GM23338 (cell line): Measurements from ENCODE around the gene POLR3E. TPM values are rescaled to one million over a fixed set of nuclear protein-coding genes. Genes with fewer than 3 reads are reported as not detected.

Experiments used
- ATAC-seq: fragments of 200-7000 bp; cut with Tn5 transposase; 3 replicates; pipeline ENCODE4 v1.9.1; 2020
- DNase-seq: peaks from one replicate; pipeline ENCODE4 v3.0.0-alpha.2; 2015; ENCODE audit warnings: low spot score
- H2AFZ ChIP-seq: fragments of 200-600 bp; sonication (generic); 2 replicates; pipeline ENCODE4 v1.8.0; 2016; ENCODE audit warnings: antibody characterized with exemption, mild to moderate bottlenecking, moderate library complexity
- H3F3A ChIP-seq: fragments of 200-600 bp; sonication (generic); replicated peaks from 2 replicates; pipeline ENCODE4 v1.8.0; 2017; ENCODE audit warnings: antibody characterized with exemption, mixed run types, low read depth
- H3K27ac ChIP-seq: fragments of 200-600 bp; sonication (generic); 2 replicates; pipeline ENCODE4 v1.6.1; 2016; ENCODE audit warnings: low read depth
- H3K27me3 ChIP-seq: fragments of 200-600 bp; sonication (generic); 2 replicates; pipeline ENCODE4 v1.8.0; 2016; ENCODE audit warnings: mild to moderate bottlenecking, mixed run types, moderate library complexity; ENCODE audit not compliant: insufficient read depth
- H3K36me3 ChIP-seq: fragments of 200-600 bp; sonication (generic); 2 replicates; pipeline ENCODE4 v1.8.0; 2016; ENCODE audit warnings: mild to moderate bottlenecking; ENCODE audit not compliant: insufficient read depth
- H3K4me1 ChIP-seq: fragments of 200-600 bp; sonication (generic); 2 replicates; pipeline ENCODE4 v1.8.0; 2016; ENCODE audit warnings: mild to moderate bottlenecking, moderate library complexity; ENCODE audit not compliant: insufficient read depth
- H3K4me2 ChIP-seq: fragments of 200-600 bp; sonication (generic); 2 replicates; pipeline ENCODE4 v1.7.1; 2017; ENCODE audit warnings: mixed run types
- H3K4me3 ChIP-seq: fragments of 200-600 bp; sonication (generic); 2 replicates; pipeline ENCODE4 v1.6.1; 2016; ENCODE audit warnings: mixed run types
- H3K79me2 ChIP-seq: fragments of 200-600 bp; sonication (generic); replicated peaks from 2 replicates; pipeline ENCODE4 v1.8.0; 2017; ENCODE audit warnings: mild to moderate bottlenecking; ENCODE audit not compliant: insufficient read depth
- H3K9me2 ChIP-seq: fragments of 200-600 bp; sonication (generic); 2 replicates; pipeline ENCODE4 v1.8.0; 2017; ENCODE audit not compliant: insufficient read depth
- H4K20me1 ChIP-seq: fragments of 200-600 bp; sonication (generic); replicated peaks from 2 replicates; pipeline ENCODE4 v1.8.0; 2017; ENCODE audit warnings: mild to moderate bottlenecking; ENCODE audit not compliant: insufficient read depth
- H3K27ac Mint-ChIP-seq: 2 replicates; pipeline ENCODE4 v1.8.0; 2020; ENCODE audit warnings: inconsistent platforms, mild to moderate bottlenecking, moderate library complexity, mixed read lengths
- H3K27me3 Mint-ChIP-seq: 3 replicates; pipeline ENCODE4 v1.8.0; 2022; ENCODE audit warnings: low read depth, mild to moderate bottlenecking, moderate library complexity, mixed read lengths, inconsistent platforms; ENCODE audit not compliant: insufficient read depth, poor library complexity
- H3K36me3 Mint-ChIP-seq: 3 replicates; pipeline ENCODE4 v1.8.0; 2021; ENCODE audit warnings: low read depth, mild to moderate bottlenecking, inconsistent platforms, moderate library complexity, mixed read lengths
- H3K4me1 Mint-ChIP-seq: 3 replicates; pipeline ENCODE4 v1.8.0; 2020; ENCODE audit warnings: mild to moderate bottlenecking, inconsistent platforms, mixed read lengths
- H3K4me3 Mint-ChIP-seq: 3 replicates; pipeline ENCODE4 v1.8.0; 2021; ENCODE audit warnings: moderate library complexity, mild to moderate bottlenecking, inconsistent platforms, mixed read lengths
- H3K9me3 Mint-ChIP-seq: 3 replicates; pipeline ENCODE4 v1.8.0; 2020; ENCODE audit warnings: moderate library complexity, mild to moderate bottlenecking, inconsistent platforms, mixed read lengths
- CREB1 ChIP-seq: fragments of 250-450 bp; sonication (Bioruptor Pico); IDR thresholded peaks from 2 replicates; pipeline ENCODE4 v1.5.0; 2020; ENCODE audit warnings: low read depth, mild to moderate bottlenecking, moderate library complexity
- NANOG ChIP-seq: IDR thresholded peaks from 2 replicates; pipeline ENCODE4 v1.6.1; 2016; ENCODE audit warnings: antibody characterized with exemption, borderline replicate concordance
- POLR2AphosphoS5 ChIP-seq: IDR thresholded peaks from 2 replicates; pipeline ENCODE4 v1.6.1; 2016; ENCODE audit warnings: antibody characterized with exemption, low read depth
- STAT1 ChIP-seq: IDR thresholded peaks from one replicate; pipeline ENCODE4 v1.6.1; 2016; ENCODE audit warnings: antibody characterized with exemption; ENCODE audit not compliant: unreplicated experiment
- ZNF114 ChIP-seq: fragments of 250-450 bp; sonication (Bioruptor Pico); IDR thresholded peaks from 2 replicates; pipeline ENCODE4 v1.5.0; 2020; ENCODE audit warnings: mild to moderate bottlenecking, moderate library complexity
- ZNF331 ChIP-seq: fragments of 250-450 bp; sonication (Bioruptor Pico); IDR thresholded peaks from 2 replicates; pipeline ENCODE4 v1.5.0; 2020; ENCODE audit warnings: low read depth, mild to moderate bottlenecking, moderate library complexity
- polyA plus RNA-seq: library from polyadenylated mRNA; unstranded; fragments of >200 nt; fragmentation: Nextera tagmentation; extraction: Ambion mirVana; gene quantifications from 2 replicates; pipeline ENCODE4 v1.2.1, GENCODE V29; 2016
- total RNA-seq: library from RNA; depleted of rRNA; stranded (reverse); fragments of >200 nt; shearing (Covaris generic); gene quantifications from 2 replicates; pipeline ENCODE4 v1.2.3, GENCODE V29; 2014
- TF ChIP-seq, protein P1 (sequence below): IDR thresholded peaks from 2 replicates; pipeline ENCODE4 v1.6.1; 2016; ENCODE audit warnings: antibody characterized with exemption
- TF ChIP-seq, protein P2 (sequence below), 2 experiments: fragments of 200-600 bp in 1 of 2; sonication (generic) in 1 of 2; conservative IDR thresholded peaks; 2 replicates each; pipeline versions ENCODE4 v1.5.1 to v1.6.1; 2016 to 2017; ENCODE audit warnings: antibody characterized with exemption in 2 of 2, low read depth in 2 of 2, mild to moderate bottlenecking in 2 of 2, moderate library complexity in 1 of 2
- TF ChIP-seq, protein P3 (sequence below): fragments of 250-450 bp; sonication (Bioruptor Pico); IDR thresholded peaks from 2 replicates; pipeline ENCODE4 v1.5.0; 2020; ENCODE audit warnings: mild to moderate bottlenecking, moderate library complexity

POLR3E gene
- total and polyA plus RNA-seq, 2 experiments from 2014 or later = 62.7 to 141 TPM

DNA sequence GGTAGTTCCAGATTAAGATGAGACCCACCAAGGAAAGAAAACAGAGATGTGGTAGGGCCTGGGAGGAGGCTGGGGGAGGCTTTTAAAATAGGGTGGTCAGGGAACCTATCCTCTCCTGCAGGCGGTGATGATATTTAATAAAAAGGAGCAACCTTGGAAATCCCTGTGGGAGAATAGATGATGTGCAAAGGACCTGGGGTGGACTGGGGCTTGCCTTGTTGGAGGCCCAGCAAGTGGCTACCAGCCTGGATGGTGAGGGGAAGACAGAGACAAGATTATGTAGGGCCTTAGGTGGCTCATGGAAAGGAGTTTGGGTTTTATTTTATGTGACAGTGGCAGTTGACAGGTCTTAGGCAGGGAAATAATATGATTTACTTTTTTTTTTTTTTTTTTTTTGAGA lies 1.8 kb downstream of the POLR3E start:
- Mint-ChIP-seq H3K27me3 (peaks cover 24% of the 10 kb centered on the region), H3K4me1 (peaks cover 22% of the 10 kb centered on the region), H3K36me3 (peaks cover 32% of the 10 kb centered on the region), H3K9me3 (peaks cover 9% of the 10 kb centered on the region; the same call in 1 of the 3 replicates), H3K27ac (peak overlapping the region; percentile 58; the same call in 1 of the 2 replicates), H3K4me3 (peak overlapping the region; percentile 95)
- Histone ChIP-seq H3K79me2 (peaks cover 64% of the 10 kb centered on the region), H2AFZ (no peak overlapping the region), H3K4me1 (peaks cover 17% of the 10 kb centered on the region), H3K27me3 (no peaks in the 10 kb centered on the region), H3K4me3 (peak overlapping the region; percentile 69), H3K27ac (no peak overlapping the region), H3K36me3 (no peaks in the 10 kb centered on the region; the same call in 1 of the 2 replicates), H3F3A (peaks cover 18% of the 10 kb centered on the region), H4K20me1 (peaks cover 41% of the 10 kb centered on the region), H3K9me2 (no peaks in the 10 kb centered on the region), H3K4me2 (peak overlapping the region; percentile 88)
- no peak for ATAC-seq
- no peak for DNase-seq
- TF ChIP-seq CREB1 (CRISPR knock-in tag) (no peak), ZNF114 (no peak), ZNF331 (CRISPR knock-in tag) (no peak), STAT1 (no peak)
- TF ChIP-seq, protein P1, sequence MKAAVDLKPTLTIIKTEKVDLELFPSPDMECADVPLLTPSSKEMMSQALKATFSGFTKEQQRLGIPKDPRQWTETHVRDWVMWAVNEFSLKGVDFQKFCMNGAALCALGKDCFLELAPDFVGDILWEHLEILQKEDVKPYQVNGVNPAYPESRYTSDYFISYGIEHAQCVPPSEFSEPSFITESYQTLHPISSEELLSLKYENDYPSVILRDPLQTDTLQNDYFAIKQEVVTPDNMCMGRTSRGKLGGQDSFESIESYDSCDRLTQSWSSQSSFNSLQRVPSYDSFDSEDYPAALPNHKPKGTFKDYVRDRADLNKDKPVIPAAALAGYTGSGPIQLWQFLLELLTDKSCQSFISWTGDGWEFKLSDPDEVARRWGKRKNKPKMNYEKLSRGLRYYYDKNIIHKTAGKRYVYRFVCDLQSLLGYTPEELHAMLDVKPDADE = no peak

DNA sequence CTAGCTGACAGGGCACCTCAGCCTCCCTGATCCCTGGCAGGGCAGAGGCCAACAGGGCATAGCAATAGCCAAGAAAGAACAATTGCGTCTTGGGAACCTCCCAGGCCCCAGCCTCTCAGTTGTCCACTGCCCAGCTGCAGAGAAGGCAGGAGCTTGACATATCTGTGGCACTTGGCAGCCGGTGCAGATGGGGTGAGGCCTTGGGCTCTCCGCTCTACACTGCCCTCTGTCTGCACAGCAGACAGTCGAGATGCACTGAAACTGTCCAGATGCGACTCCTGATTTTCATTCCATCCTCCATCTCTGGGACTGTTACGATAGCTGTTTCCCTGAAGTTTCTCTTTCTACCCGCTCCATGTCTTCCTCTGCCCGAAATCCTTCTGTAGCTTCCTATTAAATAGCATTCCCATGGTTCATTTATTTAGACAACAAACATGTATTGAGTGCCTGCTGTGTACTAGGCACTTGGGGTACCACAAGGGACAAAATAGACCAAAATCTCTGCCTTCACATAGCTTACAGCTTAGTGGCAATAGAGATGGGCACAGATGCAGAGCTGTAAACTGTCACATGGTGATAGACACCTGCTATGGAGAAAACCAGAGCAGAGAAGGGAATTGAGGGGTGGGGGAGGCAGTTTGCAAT lies 3.3 kb downstream of the POLR3E start:
- Mint-ChIP-seq H3K27me3 (peaks cover 24% of the 10 kb centered on the region), H3K9me3 (peaks cover 9% of the 10 kb centered on the region; the same call in 1 of the 3 replicates), H3K27ac (no peak overlapping the region; the same call in 1 of the 2 replicates), H3K4me3 (no peak overlapping the region; the same call in 2 of the 3 replicates), H3K4me1 (peaks cover 22% of the 10 kb centered on the region), H3K36me3 (peaks cover 42% of the 10 kb centered on the region)
- Histone ChIP-seq H3K4me3 (no peak overlapping the region), H3K4me2 (no peak overlapping the region), H3K4me1 (peaks cover 17% of the 10 kb centered on the region), H2AFZ (no peak overlapping the region), H3K36me3 (peaks cover 4% of the 10 kb centered on the region; the same call in 1 of the 2 replicates), H3F3A (peaks cover 18% of the 10 kb centered on the region), H4K20me1 (peaks cover 42% of the 10 kb centered on the region), H3K27ac (peak overlapping the region; percentile 76; the same call in 1 of the 2 replicates), H3K27me3 (no peaks in the 10 kb centered on the region), H3K9me2 (no peaks in the 10 kb centered on the region), H3K79me2 (peaks cover 76% of the 10 kb centered on the region)
- peak; percentile 67 for DNase-seq
- TF ChIP-seq, protein P2, sequence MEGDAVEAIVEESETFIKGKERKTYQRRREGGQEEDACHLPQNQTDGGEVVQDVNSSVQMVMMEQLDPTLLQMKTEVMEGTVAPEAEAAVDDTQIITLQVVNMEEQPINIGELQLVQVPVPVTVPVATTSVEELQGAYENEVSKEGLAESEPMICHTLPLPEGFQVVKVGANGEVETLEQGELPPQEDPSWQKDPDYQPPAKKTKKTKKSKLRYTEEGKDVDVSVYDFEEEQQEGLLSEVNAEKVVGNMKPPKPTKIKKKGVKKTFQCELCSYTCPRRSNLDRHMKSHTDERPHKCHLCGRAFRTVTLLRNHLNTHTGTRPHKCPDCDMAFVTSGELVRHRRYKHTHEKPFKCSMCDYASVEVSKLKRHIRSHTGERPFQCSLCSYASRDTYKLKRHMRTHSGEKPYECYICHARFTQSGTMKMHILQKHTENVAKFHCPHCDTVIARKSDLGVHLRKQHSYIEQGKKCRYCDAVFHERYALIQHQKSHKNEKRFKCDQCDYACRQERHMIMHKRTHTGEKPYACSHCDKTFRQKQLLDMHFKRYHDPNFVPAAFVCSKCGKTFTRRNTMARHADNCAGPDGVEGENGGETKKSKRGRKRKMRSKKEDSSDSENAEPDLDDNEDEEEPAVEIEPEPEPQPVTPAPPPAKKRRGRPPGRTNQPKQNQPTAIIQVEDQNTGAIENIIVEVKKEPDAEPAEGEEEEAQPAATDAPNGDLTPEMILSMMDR (conservative IDR thresholded peaks at IDR 0.05; ENCODE audit: low read depth in 2 of 2) = peak; percentile 66 to 81
- TF ChIP-seq POLR2AphosphoS5 (no peak), STAT1 (no peak), NANOG (no peak), CREB1 (CRISPR knock-in tag) (no peak)
- TF ChIP-seq, protein P3, sequence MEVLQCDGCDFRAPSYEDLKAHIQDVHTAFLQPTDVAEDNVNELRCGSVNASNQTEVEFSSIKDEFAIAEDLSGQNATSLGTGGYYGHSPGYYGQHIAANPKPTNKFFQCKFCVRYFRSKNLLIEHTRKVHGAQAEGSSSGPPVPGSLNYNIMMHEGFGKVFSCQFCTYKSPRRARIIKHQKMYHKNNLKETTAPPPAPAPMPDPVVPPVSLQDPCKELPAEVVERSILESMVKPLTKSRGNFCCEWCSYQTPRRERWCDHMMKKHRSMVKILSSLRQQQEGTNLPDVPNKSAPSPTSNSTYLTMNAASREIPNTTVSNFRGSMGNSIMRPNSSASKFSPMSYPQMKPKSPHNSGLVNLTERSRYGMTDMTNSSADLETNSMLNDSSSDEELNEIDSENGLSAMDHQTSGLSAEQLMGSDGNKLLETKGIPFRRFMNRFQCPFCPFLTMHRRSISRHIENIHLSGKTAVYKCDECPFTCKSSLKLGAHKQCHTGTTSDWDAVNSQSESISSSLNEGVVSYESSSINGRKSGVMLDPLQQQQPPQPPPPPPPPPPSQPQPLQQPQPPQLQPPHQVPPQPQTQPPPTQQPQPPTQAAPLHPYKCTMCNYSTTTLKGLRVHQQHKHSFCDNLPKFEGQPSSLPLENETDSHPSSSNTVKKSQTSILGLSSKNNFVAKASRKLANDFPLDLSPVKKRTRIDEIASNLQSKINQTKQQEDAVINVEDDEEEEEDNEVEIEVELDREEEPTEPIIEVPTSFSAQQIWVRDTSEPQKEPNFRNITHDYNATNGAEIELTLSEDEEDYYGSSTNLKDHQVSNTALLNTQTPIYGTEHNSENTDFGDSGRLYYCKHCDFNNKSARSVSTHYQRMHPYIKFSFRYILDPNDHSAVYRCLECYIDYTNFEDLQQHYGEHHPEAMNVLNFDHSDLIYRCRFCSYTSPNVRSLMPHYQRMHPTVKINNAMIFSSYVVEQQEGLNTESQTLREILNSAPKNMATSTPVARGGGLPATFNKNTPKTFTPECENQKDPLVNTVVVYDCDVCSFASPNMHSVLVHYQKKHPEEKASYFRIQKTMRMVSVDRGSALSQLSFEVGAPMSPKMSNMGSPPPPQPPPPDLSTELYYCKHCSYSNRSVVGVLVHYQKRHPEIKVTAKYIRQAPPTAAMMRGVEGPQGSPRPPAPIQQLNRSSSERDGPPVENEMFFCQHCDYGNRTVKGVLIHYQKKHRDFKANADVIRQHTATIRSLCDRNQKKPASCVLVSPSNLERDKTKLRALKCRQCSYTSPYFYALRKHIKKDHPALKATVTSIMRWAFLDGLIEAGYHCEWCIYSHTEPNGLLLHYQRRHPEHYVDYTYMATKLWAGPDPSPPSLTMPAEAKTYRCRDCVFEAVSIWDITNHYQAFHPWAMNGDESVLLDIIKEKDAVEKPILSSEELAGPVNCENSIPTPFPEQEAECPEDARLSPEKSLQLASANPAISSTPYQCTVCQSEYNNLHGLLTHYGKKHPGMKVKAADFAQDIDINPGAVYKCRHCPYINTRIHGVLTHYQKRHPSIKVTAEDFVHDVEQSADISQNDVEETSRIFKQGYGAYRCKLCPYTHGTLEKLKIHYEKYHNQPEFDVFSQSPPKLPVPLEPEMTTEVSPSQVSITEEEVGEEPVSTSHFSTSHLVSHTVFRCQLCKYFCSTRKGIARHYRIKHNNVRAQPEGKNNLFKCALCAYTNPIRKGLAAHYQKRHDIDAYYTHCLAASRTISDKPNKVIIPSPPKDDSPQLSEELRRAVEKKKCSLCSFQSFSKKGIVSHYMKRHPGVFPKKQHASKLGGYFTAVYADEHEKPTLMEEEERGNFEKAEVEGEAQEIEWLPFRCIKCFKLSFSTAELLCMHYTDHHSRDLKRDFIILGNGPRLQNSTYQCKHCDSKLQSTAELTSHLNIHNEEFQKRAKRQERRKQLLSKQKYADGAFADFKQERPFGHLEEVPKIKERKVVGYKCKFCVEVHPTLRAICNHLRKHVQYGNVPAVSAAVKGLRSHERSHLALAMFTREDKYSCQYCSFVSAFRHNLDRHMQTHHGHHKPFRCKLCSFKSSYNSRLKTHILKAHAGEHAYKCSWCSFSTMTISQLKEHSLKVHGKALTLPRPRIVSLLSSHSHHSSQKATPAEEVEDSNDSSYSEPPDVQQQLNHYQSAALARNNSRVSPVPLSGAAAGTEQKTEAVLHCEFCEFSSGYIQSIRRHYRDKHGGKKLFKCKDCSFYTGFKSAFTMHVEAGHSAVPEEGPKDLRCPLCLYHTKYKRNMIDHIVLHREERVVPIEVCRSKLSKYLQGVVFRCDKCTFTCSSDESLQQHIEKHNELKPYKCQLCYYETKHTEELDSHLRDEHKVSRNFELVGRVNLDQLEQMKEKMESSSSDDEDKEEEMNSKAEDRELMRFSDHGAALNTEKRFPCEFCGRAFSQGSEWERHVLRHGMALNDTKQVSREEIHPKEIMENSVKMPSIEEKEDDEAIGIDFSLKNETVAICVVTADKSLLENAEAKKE (CRISPR knock-in tag) = no peak
- ATAC-seq = peak; percentile 9
